GM19238 (cell line): ENCODE measurements around the gene DUSP3.
A peak's percentile ranks its signal among the peaks of the same experiment; 100 is the strongest.

ENCODE experiments used
- DNase-seq: peaks from one replicate; pipeline ENCODE4 v3.0.0; 2011; ENCODE audit warnings: low spot score; ENCODE audit not compliant: insufficient read length

The DUSP3 gene

GRCh38 chr17:43778337-43779144, at the start of gene DUSP3:
Gene DUSP3 (minus strand): TSS chr17:43778977. CDS start chr17:43778924, 53 bp downstream.
- DNase-seq, result peak; percentile 89

GRCh38 chr17:43827596-43827995, 48.8 kb upstream of the DUSP3 start:
- DNase-seq, result no peak

- DNase-seq, result no peak
Measured at GRCh38 chr17:43826206-43826605, 47.4 kb upstream of the DUSP3 start.

- DNase-seq, result no peak
Measured at GRCh38 chr17:43825567-43825966, 46.8 kb upstream of the DUSP3 start.

GRCh38 chr17:43823350-43824084, 44.7 kb upstream of the DUSP3 start:
- no peak for DNase-seq

- no peak for DNase-seq
Measured at GRCh38 chr17:43822570-43823190, 43.9 kb upstream of the DUSP3 start.

GRCh38 chr17:43820759-43821158, 42.0 kb upstream of the DUSP3 start:
- no peak for DNase-seq

GRCh38 chr17:43818966-43819365, 40.2 kb upstream of the DUSP3 start:
- no peak for DNase-seq

- no peak for DNase-seq
Measured at GRCh38 chr17:43817826-43818225, 39.0 kb upstream of the DUSP3 start.

GRCh38 chr17:43816336-43817320, 37.9 kb upstream of the DUSP3 start:
- DNase-seq, result no peak

GRCh38 chr17:43814714-43815113, 35.9 kb upstream of the DUSP3 start:
- DNase-seq, result no peak

GRCh38 chr17:43814026-43814425, 35.2 kb upstream of the DUSP3 start:
- DNase-seq, result no peak

- DNase-seq, result no peak
Measured at GRCh38 chr17:43813386-43813785, 34.6 kb upstream of the DUSP3 start.

GRCh38 chr17:43812396-43813265, 33.9 kb upstream of the DUSP3 start:
- no peak for DNase-seq

GRCh38 chr17:43810823-43811222, 32.0 kb upstream of the DUSP3 start:
- DNase-seq, result no peak

GRCh38 chr17:43810226-43810715, 31.5 kb upstream of the DUSP3 start:
- no peak for DNase-seq

GRCh38 chr17:43809121-43809520, 30.3 kb upstream of the DUSP3 start:
- DNase-seq, result no peak

- no peak for DNase-seq
Measured at GRCh38 chr17:43808076-43808475, 29.3 kb upstream of the DUSP3 start.

GRCh38 chr17:43805117-43805516, 26.3 kb upstream of the DUSP3 start:
- DNase-seq, result no peak

- no peak for DNase-seq
Measured at GRCh38 chr17:43803758-43804157, 25.0 kb upstream of the DUSP3 start.
